ENCODE results near the gene TAC3. TPM values are rescaled to one million over a fixed set of nuclear protein-coding genes. Genes with fewer than 3 reads are reported as not detected.

TAC3 gene
- total and polyA plus RNA-seq, 2 of the 8 experiments (the other 6 are each of a cell fraction or from before 2014, with no cell fraction given) = 9.7 to 45.3 TPM

DNA sequence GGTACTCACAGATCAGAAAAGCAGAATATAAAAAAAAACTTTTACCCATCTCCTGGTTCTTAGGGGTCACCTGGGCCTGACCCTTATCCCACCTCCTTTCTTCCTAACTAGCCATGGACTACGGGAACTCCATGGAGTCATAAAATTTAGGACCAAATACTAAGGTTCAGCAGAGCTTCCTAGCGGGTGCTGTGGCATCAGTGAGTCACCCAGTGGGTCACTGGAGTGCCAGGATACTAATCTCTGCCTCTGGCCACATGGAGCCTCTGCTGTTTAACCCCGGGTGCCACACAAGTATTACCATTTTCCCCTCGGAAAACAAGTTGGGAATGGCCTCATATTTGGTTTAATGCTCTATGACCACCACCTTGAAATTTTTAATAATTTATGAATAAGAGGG lies 16.9 kb downstream of the TAC3 start:
- peaks cover 27 to 39% (median 32%) of the 10 kb centered on the region in 4 experiments for H3K36me3 ChIP-seq (ENCODE audit: control insufficient read depth in 2 of 4, insufficient read depth in 4 of 4, low read length in 3 of 4)
- TF ChIP-seq RBBP5 (IDR thresholded peaks at IDR 0.05; ENCODE audit: borderline replicate concordance, low read depth, low read length) (no peak), SRF (IDR thresholded peaks at IDR 0.05; ENCODE audit: low read depth, low read length) (no peak), FOSL1 (IDR thresholded peaks at IDR 0.05; ENCODE audit: insufficient read depth, low read depth, low read length) (no peak)
- TF ChIP-seq, protein P1, sequence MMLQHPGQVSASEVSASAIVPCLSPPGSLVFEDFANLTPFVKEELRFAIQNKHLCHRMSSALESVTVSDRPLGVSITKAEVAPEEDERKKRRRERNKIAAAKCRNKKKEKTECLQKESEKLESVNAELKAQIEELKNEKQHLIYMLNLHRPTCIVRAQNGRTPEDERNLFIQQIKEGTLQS (IDR thresholded peaks at IDR 0.05; ENCODE audit: insufficient read depth, low read depth, low read length) = no peak

More for the DNA sequence above, 16.9 kb downstream of the TAC3 start:
- no peak overlapping the region for H4K8ac ChIP-seq (ENCODE audit: extremely low read depth, insufficient read depth, low read length)
- H3K4me2 ChIP-seq (ENCODE audit: insufficient read depth in 1 of 2, low read depth in 2 of 2, low read length in 2 of 2) = no peak overlapping the region
- no peak overlapping the region for H4K91ac ChIP-seq (replicated peaks; ENCODE audit: insufficient read length, low read length)
- H3K79me2 ChIP-seq (ENCODE audit: control insufficient read depth in 1 of 2, insufficient read depth in 2 of 2, low read length in 2 of 2) = peaks cover 0 to 56% of the 10 kb centered on the region in 2 experiments; a peak in 3 of 4 replicates
- H3K4ac ChIP-seq (replicated peaks; ENCODE audit: insufficient read length, low read depth, low read length) = no peak overlapping the region
- H3K4me3 ChIP-seq (ENCODE audit: extremely low read depth in 1 of 4, insufficient read depth in 2 of 4, low read depth in 3 of 4, low read length in 4 of 4) = no peak overlapping the region
- no peak overlapping the region for H2AFZ ChIP-seq (ENCODE audit: low read length)
- H3K23me2 ChIP-seq (ENCODE audit: low read depth, low read length) = no peaks in the 10 kb centered on the region
- H3K9me3 ChIP-seq (ENCODE audit: insufficient read depth in 2 of 2, low read depth in 1 of 2, low read length in 1 of 2) = no peaks in the 10 kb centered on the region
- H2AK5ac ChIP-seq (ENCODE audit: low read depth, low read length) = no peak overlapping the region
- no peak overlapping the region for H3K18ac ChIP-seq (ENCODE audit: extremely low read depth, low read length)
- no peaks in the 10 kb centered on the region for H3K4me1 ChIP-seq (replicated peaks in 1 of 4; ENCODE audit: control insufficient read depth in 3 of 4, insufficient read depth in 4 of 4, low read length in 3 of 4)
- no peaks in the 10 kb centered on the region for H3K27me3 ChIP-seq (replicated peaks in 1 of 4; ENCODE audit: control insufficient read depth in 3 of 4, extremely low read depth in 1 of 4, insufficient read depth in 3 of 4, low read length in 3 of 4)
- ChIA-PET POLR2A (ENCODE audit: partially characterized antibody) (interaction anchor here (2.1 kb wide), 1 partner anchor 8 kb away, joined by 5 read pairs; no protein-coding TSS in a partner anchor), CTCF (ENCODE audit: partially characterized antibody) (interaction anchor here (0.6 to 10.6 kb wide), 11 partner anchors 7 to 388 kb away, joined by 3 to 187 read pairs (median 4); partner anchors contain the start of gene HSD17B6)
- FAIRE-seq (no peak), DNase-seq (ENCODE audit: low read depth in 1 of 2, low spot score in 2 of 2) (no peak)
- no peak overlapping the region for H3K14ac ChIP-seq (ENCODE audit: insufficient read length)
- WGBS, 2 experiments (ENCODE audit: extremely low coverage in 1 of 2, insufficient coverage in 1 of 2, insufficient read length in 1 of 2, insufficient replicate concordance in 2 of 2, low coverage in 1 of 2, low lambda C conversion rate in 2 of 2, missing lambda C conversion rate in 1 of 2) = 88% methylated on average over 4 of the region's 4 CpGs; no CpG with 5 or more reads in 1 of the 2 experiments
- no peak overlapping the region for H2BK5ac ChIP-seq (ENCODE audit: low read depth, low read length)
- H4K20me1 ChIP-seq (replicated peaks in 1 of 2; ENCODE audit: control insufficient read depth in 1 of 2, insufficient read depth in 2 of 2, low read length in 2 of 2) = peaks cover 3 to 15% of the 10 kb centered on the region in 2 experiments
- H3K79me1 ChIP-seq (ENCODE audit: low read depth, low read length) = peaks cover 14% of the 10 kb centered on the region
- no peak overlapping the region for H4K5ac ChIP-seq (ENCODE audit: insufficient read length, low read depth, low read length)
- H2BK120ac ChIP-seq (replicated peaks; ENCODE audit: low read depth, low read length) = no peak overlapping the region
- no peak overlapping the region for H2BK12ac ChIP-seq (ENCODE audit: low read depth, low read length)
- no peak overlapping the region for H2BK15ac ChIP-seq (ENCODE audit: low read length)
- no peak overlapping the region for H3K56ac ChIP-seq (replicated peaks; ENCODE audit: insufficient read length, low read depth, low read length)
- no peak overlapping the region for H3K27ac ChIP-seq (ENCODE audit: low read depth, low read length)
- no peak overlapping the region for H3K23ac ChIP-seq (ENCODE audit: insufficient read length)
- no peak overlapping the region for H2BK20ac ChIP-seq (ENCODE audit: low read length)
- no peak overlapping the region for H3K9ac ChIP-seq (replicated peaks in 1 of 4; ENCODE audit: extremely low read depth in 1 of 4, low read depth in 3 of 4, low read length in 3 of 4)

Data from H1 (cell line).